ENCODE results near the gene ABI3BP.

Gene ABI3BP

DNA sequence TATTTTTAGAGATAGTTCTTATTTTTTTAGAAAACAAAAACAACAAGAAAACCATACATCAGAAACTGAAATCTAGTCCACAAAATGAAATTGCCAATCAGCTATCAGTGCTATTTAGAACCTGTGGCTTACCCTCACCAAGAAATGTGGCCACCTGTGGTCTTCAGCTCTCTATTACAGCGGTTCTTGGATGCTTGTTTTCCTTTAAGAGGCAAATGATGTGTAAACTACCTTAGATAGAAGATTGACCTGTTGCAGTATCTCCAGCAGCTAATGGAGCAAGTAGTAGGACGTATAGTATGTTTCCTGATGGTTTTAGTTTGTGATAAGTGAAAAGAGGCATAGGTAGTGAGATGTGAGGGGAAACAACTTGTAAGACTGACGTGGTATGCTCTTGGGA, 262.7 kb downstream of the ABI3BP start:
- no peak for DNase-seq (ENCODE audit: low read depth)

- no peak for DNase-seq (ENCODE audit: low read depth)
These were observed 266.5 kb downstream of the ABI3BP start for GRCh38 chr3:100726706-100727105.

- no peak for DNase-seq (ENCODE audit: low read depth)
These were observed 267.2 kb downstream of the ABI3BP start for GRCh38 chr3:100725935-100726513.

GRCh38 chr3:100720426-100720825, 272.8 kb downstream of the ABI3BP start:
- DNase-seq (ENCODE audit: low read depth), result no peak

DNA sequence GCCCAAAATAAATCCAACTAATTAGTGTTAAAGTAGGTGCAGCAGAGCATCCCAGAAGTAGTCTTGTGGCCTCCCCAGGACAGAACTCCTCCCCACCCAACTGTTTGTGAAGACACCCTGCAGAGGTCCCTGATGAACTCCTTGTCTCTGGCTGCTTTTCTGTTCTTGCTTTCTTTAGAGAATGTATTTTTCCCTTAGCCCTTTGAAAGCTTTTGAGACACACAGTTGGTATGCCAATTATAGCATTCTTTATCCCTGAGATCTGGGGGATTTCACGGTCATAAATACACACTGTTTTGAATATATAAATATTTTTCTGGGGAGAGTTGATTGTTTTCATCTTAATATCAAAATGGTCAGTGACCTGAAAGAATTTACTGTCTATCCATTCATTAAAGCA, 274.1 kb downstream of the ABI3BP start:
- DNase-seq (ENCODE audit: low read depth), result no peak

DNA sequence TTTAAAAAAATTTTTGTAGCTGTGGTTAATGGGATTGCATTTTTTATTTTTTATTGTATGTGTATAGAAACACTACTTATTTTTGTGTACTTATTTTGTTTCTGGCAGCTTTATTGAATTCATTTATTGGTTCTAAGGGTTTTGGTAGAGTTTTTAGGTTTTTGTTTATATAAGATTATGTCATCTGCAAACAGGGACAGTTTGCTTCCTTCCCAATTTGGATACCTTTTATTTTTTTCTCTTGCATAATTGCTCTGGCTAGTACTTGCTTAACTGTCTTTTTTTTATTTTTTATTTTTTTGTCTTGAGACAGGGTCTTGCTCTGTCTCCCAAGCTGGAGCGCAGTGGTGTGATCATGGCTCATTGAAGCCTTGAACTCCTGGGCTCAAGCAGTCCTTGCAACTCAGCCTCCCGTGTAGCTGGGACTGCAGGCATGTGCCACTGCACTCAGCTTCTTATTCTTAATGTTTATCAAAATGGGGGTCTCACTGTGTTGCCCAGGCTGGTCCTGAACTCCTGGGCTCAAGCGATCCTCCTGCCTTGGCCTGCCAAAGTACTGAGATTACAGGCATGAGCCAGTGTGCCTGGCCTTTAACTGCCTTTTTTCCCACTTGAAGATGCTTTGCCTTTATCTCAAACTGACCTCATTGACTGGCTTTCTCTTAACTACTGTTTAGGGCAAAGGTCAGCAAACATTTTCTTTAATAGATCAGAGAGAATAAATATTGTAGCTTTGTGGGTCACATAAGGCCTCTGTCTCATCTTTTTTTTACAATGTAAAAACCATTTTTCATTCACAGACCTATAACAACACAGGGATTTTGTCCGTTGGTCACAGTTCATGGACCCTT, 275.4 kb downstream of the ABI3BP start:
- no peak for DNase-seq (ENCODE audit: low read depth)

DNA sequence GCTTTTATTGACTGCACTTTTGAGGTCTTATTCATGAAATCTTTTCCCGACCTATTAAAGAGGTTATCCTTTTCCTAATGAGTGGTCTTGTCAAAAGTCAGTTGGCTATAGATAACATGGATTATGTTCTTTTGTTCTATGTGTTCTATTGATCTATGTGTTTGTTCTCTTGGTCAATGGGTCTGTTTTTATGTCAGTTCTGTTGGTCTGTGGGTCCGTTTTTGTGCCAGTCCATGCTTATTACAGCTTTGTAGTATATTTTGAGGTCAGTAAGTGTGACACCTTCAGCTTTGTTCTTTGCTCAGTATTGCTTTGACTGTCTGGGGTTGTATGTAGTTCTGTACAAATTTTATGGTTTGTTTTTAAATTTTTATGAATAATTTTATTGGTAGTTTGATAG, 276.2 kb downstream of the ABI3BP start:
- DNase-seq (ENCODE audit: low read depth), result no peak

- no peak for DNase-seq (ENCODE audit: low read depth)
These were observed 278.0 kb downstream of the ABI3BP start for GRCh38 chr3:100715176-100715575.

DNA sequence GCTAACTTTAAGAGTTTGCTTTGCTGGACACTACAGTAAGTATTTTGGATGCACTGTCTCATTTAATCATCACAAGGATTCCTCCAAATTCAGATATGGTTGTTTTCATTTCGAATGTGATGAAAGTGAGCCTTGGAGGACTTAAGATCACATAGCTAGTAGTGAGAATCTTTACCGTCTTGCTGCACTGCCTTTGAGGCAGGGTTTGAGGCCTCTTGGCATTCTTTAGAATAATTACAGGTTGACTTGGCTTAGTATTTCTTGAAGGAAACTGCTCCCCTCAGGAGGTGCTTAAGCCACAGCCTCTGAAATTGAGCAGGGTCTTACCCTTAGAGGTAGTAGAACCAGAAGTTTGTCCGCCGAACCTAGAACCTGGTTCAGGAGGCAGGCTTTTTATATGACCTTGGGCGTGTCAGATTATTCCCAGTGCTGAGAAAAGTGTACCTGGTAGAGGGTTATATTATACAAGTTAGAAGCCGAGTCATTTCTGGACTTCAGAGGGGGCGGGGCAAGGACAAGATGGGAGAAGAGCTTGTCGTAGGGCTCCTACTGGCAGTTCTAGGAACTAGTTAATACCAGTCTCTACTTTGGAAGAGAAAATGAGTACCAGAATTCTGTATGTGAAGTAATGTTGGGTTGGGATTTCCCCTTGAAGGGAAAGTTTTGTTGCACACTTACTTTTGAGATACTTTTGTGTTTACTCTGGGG, 282.8 kb downstream of the ABI3BP start:
- DNase-seq (ENCODE audit: low read depth), result peak; percentile 38

GRCh38 chr3:100709842-100710260, 283.4 kb downstream of the ABI3BP start:
- peak; percentile 9 for DNase-seq (ENCODE audit: low read depth)

- DNase-seq (ENCODE audit: low read depth), result peak; percentile 95
These were observed 284.0 kb downstream of the ABI3BP start, which contains the start of gene TFG for GRCh38 chr3:100708989-100709841. TSS of gene TFG (plus strand) at chr3:100709494. CDS start at chr3:100713686, 4,192 bp downstream.

- no peak for DNase-seq (ENCODE audit: low read depth)
These were observed 284.6 kb downstream of the ABI3BP start for GRCh38 chr3:100708644-100708988.

DNA sequence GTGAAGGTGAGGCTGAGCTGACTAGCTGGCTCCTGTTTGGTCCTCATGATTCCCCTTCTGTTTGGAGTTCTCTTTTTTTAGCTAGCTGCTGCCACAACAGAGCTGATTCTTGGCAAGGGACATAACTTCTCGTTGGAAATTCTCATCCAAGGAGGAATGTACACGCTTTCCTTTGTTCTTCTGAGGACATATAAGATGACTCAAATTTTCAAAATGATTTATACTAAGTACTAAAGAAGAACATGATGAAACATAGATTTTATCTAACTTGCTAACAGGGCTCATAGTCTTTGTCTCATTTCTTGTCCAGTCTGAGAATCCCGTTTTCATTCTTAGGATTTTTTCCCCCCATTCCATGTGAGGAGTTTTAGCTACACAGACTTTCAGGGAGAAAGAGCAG, 286.9 kb downstream of the ABI3BP start:
- no peak for DNase-seq (ENCODE audit: low read depth)

DNA sequence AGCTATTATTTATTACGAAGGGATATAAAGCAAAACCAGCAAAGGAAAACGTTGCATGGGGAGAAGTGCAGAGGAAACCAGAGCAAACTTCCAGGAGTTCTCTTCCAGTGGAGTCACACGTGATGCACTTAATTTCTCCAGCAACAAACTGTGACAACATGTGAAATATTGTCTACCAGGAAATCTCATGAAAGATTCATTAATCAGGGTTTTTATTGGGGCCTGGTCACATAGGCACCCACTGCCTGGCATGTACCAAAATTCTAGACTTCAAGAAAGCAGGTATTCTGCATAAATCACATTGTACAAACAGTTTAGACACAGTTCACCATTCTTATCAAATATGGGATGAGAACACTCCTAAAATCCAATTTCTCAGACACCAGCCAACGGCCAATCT, 289.4 kb downstream of the ABI3BP start:
- DNase-seq (ENCODE audit: low read depth), result no peak

GRCh38 chr3:100702980-100703345, 290.3 kb downstream of the ABI3BP start:
- no peak for DNase-seq (ENCODE audit: low read depth)

DNA sequence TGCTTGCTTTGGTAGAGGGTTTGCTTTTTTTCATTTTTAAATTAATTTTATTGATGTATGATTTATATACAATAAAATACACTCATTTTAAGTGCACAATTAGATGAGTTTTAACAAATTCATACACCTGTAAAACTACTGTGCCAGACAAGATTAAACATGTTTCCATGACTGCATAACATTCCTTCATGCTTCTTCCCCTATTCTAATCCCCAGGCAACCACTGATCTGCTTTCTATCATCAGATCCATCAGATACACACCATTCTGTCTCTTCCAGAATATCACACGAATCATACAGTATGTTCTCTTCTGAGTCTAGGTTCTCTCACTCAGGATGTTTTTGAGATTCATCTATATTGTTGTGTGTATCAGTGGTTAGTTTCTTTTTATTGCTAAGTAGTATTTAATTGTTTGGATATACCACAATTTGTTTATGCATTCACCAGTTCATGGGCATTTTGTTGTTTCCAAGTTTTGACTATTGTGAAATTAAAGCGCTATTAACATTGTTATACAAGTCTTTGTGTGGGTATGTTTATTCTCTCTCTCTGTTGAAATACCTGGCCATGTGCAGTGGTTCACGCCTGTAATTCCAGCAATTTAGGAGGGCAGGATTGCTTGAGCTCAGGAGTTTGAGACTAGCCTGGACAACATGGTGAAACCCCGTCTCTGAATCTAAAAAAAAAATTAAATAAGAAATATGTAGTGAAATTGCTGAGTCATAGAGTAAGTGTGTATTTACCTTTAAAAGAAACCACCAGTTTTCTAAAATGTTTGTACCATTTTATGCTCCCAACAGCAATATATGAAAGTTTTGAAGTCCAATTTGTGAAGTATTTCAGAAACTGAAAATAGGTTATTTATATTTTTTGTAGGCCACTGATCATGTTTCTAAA, 290.9 kb downstream of the ABI3BP start:
- no peak for DNase-seq (ENCODE audit: low read depth)

GRCh38 chr3:100700708-100701107, 292.5 kb downstream of the ABI3BP start:
- DNase-seq (ENCODE audit: low read depth), result no peak

Data from T-helper 22 cell (primary cell).